NCI-H510A treated with DMSO at 0.1 percent for 48 hours (cell line): Measurements from ENCODE around the gene SPSB1.
"Not testable (repeated sequence)": the region's sequence is repeated elsewhere in the genome, so short reads cannot be mapped to it uniquely, and the experiment has no call there.

Experiments
- DNase-seq: peaks from one replicate; lab custom pipeline; 2025; lab: John Stamatoyannopoulos, UW

Gene SPSB1

GRCh38 chr1:9366943-9367780 lies 74.5 kb downstream of the SPSB1 start:
- no peak for DNase-seq

DNA sequence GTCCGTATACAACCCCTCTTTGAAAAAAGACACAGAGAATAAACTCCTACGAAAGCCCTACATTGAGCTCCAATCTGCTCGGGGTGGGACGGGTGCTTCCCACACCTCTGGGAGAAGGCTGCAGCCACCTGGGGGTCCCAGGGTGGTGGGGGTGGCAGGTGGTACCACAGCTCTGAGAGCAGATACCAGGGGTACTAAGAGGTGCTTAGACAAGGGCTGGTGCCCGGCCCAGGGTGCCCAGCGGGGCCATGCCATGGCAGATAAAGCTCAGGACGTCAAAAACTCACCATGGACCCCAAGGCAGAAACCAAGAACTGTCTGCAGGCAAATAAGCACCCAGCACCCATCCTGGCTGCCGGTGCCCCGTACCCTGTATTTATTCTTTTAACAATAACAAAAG lies 75.1 kb downstream of the SPSB1 start:
- no peak for DNase-seq

DNA sequence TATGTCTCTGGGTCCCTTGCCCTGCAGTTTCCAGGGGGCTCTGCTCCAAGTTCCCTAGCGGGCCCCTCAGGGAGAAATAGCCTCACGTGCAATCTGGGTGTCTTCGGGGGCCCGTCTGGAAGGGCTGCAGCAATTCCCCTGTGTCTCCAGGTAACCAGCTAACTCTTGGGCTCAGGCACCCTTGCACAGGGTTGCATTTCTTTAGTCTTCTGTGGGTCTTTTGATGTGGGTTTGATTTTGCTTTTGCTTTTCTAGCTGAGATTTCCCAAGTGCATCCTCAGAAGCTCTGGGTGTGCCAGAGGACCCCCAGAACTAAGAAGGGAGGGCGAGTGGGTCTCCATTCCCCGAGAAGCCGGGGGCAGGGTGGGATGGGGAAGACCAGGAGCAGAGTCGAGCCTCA lies 75.7 kb downstream of the SPSB1 start:
- no peak for DNase-seq

DNA sequence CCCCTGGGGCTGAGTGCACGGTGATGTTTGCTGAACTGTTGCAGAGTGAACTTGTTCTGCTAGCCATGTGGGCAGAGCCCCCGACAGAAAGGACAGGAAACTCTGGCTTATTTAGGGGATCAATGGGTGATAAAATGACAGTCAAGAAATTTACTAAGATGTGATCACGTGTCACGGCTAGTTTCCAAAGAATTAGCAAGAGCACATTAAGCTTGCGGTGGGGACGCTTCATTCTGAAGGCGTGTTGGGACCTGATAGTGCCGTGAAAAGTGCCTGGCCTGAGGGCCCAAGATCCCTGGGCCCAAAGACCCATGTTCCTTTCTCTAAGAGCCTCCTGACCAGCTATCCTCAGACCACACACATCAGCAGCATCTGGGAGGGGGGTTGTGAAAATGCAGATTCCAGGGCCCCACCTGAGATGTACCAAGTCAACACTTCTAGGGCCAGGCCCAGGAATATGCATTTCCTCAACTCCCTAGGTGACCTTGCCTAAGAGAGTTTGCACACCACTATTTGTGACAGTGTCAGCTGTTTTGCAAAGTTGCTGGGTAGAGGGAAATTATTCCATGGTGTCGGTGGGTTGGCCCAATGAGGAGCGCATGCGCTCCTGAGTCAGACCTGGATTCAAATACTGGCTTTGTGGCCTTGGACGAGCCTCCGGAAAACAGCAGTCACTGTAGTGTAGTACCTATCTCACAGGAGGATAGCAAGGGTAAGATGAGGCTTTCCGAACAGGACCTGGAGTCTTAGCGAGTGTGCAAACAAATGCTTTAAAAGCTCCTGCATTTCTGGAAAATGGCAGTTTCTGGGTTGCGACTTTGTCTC lies 77.5 kb downstream of the SPSB1 start:
- DNase-seq: no peak

DNA sequence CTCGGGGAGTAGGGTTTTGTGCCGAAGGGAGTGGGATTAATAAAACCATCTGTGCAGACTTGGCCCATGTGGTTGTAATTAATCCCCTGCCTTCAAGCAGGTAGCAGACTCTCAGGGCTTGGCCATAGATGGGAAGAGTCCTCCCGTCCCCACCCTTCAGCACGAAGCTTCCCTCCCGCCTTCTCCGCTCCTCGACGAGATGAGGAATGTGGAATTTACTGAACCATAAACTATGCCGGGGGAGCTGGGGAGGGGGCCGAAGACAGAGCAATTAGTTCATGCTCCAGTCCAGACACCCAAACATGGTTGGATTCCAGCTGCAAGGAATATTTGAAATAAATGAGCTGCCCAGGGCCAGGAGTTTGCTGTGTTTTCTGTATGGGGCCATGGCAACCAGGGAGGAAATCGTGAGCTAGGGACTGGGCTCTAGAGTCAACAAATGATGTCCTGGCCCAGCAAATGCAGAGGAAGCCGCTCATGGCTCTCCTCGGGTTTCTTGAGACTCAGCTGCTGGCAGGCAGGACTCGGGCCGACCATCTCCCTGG lies 78.8 kb downstream of the SPSB1 start:
- DNase-seq: peak; percentile 86

DNA sequence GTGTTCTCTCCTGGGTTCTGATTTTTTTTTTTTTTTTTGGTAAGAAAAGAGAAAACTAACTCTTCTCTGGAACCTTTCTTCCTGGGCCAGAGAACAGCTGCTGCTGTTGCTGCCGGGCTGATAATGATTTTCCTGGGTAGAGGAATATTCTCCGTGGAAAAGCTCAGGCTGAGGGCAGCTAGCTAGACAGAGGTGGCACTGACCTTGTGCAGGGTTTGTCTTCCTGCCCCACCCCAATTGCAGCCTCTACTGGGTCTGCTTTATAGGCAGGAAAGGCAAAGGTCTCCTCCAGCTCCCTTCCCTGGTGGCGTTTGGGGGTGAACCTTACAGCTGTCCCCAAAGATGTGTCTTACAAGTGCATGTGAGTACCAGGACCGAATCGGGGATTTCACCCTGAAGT lies 79.3 kb downstream of the SPSB1 start:
- no peak for DNase-seq

DNA sequence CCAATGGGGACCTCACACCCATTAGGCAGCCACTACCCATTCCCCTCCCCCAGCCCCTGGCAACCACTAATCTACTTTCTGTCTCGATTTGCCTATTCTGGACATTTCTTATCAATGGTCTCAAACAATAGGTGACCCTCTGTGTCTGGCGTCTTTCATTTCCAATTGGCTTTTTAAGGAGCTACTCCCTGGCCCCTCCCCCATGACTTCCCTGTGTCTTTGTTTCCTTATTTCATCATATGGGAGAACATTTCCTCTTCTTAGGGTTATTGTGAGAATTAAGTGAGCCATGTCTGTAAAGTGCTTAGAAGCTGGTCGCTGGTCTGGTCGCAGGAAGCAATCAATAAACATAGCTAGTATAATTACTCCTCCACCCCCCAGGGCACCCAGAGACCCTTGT lies 80.9 kb downstream of the SPSB1 start:
- no peak for DNase-seq

DNA sequence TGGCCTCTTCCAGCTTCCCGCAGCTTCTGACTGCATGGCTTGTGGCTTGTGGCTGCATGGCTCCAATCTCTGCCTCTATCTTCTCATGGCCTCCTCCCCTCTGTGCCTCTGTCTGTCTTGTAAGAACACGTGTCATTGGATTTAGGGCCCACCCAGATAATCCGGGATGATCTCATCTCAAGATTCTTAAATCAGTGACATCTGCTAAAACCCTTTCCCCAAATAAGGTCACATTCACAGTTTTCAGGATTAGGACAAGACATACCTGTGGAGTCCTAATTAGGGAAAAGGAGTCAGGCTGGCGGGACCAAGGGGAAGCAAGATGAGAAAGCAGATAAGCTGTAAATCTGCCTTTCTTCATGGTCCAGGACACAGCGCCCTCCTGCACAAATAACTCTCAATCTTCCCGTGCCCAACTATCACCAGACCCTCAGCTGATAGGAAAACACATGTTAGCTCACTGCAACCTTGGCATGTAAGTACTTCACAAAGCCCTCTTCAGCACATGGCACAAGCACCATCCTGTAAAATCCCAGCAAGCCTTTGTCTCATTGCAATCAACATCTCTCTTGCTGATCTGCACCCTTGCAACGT lies 82.2 kb downstream of the SPSB1 start:
- DNase-seq: no peak

DNA sequence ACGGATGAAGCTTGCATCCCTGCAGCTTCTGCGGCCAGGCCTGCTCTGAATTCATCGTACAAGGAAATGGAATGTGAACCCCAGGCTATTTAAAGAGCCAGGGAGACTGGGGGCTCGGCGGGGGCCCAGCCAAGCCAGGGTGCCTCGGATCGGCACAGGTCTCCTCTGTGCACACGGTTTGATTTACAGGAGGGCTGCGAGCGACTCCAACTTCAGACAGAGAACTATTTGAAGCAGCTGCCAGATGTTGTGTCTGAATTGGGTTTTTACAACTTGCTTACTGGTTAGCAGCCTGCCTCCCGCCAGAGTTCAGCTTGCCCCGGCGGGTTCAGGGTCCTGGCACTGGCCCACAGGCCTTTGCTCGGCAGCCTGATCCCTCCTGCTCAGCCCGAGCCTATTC lies 83.2 kb downstream of the SPSB1 start:
- no peak for DNase-seq

- no peak for DNase-seq
Observed at GRCh38 chr1:9376430-9376829, 83.7 kb downstream of the SPSB1 start.

- no peak for DNase-seq
Observed at GRCh38 chr1:9376886-9377333, 84.2 kb downstream of the SPSB1 start.

DNA sequence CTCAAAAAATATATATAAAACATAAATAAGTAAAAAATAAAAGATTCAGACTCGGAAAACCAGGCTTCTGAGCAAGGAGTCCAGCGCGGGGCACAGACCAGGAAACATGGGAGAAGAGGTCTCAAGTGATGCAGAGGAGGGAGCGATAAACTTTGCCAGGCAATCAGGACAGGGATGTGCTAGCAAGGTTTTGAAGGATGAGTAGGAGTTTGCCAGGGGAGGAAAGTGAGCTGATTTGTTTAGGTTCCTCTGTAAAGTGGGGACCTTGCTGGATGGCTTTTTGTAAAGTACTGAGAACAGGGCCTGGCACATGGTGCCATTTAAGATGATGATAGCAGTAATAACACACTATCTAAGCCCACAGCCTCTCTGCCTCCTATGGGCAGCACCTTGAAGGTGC lies 86.1 kb downstream of the SPSB1 start:
- DNase-seq: no peak

DNA sequence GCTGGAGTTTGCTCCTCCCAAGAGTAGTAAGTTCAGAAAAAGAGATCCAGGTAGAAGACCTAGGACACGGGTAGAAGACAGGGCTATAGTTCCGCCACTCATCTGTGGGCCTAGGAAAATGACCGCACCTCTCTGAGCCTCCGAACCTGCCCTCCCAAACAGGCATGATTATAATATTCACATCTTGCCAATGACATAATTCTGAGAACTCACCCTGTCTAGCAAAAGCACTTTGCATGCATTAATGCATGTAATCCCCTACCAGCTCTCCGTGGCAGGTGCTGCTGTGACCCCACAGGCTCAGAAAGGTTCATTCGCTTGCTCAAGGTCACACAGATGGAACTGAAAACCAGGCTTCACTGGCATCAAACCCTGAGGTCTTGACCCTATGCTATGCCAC lies 88.0 kb downstream of the SPSB1 start:
- no peak for DNase-seq

DNA sequence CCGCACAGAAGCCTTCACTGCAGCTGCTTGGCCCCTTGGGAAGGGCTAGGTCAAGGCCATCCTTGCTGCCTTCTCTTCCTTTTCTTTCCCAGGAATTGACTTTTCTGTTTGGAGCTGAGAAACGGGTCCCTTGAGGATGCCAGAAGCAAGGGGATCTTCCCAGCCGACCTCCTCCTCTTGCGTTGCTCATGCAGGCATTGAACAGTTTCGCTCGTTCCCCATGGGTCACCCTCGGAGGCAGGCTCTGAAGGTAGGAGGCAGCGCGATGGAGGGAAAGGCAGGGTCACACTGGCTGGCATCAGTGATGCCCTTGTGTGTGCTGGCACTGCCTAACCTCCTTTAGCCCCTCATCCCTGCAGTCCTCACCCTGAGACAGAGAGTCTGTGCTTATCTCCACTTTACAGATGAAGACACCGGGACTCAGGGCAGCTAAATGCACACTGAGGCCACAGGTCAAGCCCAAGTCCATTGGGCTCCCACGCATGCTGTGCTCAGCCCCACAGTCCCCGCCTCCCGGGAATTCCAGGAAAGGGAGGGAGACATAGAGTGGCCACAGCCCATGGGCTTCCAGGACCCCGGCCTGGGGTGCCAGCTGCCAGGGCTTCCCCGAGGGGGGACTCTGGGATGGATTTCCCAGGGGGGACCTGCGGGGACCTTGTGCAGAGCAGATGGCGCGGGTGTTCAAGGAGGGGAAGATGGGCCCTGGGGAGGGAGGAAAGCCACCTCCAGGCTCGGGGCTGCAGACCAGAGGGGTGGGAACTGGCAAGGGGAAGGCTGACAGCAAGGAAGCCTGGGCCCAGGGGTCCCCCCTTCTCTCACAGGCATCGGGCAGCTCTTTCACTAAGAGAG lies 90.2 kb downstream of the SPSB1 start:
- DNase-seq: no peak

GRCh38 chr1:9384128-9384527 lies 91.4 kb downstream of the SPSB1 start:
- DNase-seq: no peak

GRCh38 chr1:9384751-9385245 lies 92.1 kb downstream of the SPSB1 start:
- no peak for DNase-seq

DNA sequence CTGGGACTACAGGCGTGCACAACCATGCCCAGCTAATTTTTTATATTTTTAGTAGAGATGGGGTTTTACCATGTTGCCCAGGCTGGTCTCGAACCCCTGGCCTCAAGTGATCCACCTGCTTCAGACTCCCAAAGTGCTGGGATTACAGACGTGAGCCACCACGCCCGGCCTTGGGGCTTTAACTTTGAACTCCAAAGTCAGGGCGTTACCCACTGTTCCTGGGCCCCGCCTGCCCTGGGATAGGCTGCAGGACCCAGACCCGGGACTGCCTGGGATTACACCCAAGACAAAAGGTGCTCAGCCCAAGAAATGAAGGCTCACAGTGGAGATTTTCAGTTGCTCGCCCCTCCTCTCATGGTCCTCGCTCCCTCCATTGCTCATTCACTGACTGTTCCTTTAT lies 92.7 kb downstream of the SPSB1 start:
- DNase-seq: not testable (repeated sequence)

DNA sequence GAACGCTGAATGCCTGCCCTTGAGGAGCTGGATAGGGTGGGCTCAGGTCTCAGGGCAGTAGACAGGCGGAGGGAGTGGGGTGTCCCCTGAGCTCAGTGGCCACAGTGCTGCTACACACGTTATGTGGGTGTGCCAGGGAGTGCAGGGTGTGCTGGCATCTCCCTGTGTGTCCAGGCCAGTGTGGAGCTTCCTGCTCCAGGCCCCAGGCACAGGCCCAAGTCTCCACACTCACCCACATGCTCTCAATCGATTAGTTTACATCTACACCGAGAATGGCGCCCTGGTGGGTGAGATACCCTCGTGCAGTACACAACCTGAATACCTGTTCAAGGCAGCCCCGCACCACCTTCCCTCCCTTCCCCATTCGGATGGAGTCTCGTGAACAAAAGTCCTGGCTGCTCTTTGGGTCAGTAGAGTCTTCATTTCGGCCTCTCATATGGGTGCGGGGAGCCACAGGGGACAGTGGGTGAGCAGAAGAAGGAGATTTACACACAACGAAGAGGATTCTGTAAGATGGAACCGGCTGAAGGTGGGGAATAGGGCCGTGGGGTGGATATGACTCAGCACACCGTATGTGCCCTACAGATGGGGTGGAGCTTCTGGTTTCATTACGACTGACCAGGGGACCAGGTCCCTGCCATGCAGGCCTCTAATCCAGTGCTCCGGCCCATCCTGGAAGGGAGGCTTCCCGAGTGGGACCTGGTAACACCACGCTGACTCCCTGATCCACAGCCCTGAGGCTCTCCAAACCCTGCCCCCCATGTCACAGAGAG lies 93.3 kb downstream of the SPSB1 start:
- DNase-seq: no peak

GRCh38 chr1:9388335-9389180 lies 95.9 kb downstream of the SPSB1 start:
- DNase-seq: peak; percentile 78

GRCh38 chr1:9389968-9390367 lies 97.3 kb downstream of the SPSB1 start:
- no peak for DNase-seq
